Measurements from ENCODE around the gene PRKCH. TPM values are rescaled to one million over a fixed set of nuclear protein-coding genes. Genes with fewer than 3 reads are reported as not detected.
A peak's percentile ranks its signal among the peaks of the same experiment; 100 is the strongest.

The PRKCH gene
- total RNA-seq, 2 experiments from 2014 or later: 318 to 343 TPM

- Mint-ChIP-seq H3K4me3 (no peak overlapping the region), H3K4me1 (ENCODE audit: low read depth) (peaks cover 40% of the 10 kb centered on the region), H3K27ac (peak overlapping the region; percentile 36), H3K9me3 (ENCODE audit: insufficient read depth) (no peaks in the 10 kb centered on the region), H3K27me3 (ENCODE audit: low read depth) (no peaks in the 10 kb centered on the region), H3K36me3 (ENCODE audit: low read depth) (peaks cover 60% of the 10 kb centered on the region)
- CTCF ChIA-PET: interaction anchor here (0.9 to 1.6 kb wide), 3 partner anchors 9 to 349 kb away, joined by 3 to 4 read pairs (median 4); no protein-coding TSS in a partner anchor
- no peak for DNase-seq
- ATAC-seq: peak; percentile 38
- POLR2A ChIA-PET: no interaction called here
Measured at GRCh38 chr14:61488417-61489401, 167.3 kb downstream of the PRKCH start.

DNA sequence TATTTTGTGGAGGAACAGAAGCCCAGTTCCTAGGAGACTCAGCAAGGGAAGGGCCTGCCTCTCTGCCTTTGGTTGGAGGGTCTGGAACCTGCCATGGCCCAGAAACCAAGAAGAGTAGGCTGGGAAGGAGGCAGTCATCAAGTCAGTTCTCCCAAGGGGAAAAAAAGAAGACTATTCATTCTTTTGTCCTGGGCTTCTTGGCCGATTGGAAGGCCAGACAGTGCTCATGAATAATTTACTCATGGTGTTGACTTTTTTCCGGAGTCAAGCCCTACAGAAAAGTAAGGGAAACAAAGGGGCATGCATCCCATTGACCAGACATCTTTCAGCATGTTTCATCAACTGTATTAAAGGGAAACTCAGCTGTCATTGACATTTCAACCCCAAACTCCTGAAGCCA lies 168.1 kb downstream of the PRKCH start:
- CTCF ChIA-PET: interaction anchor here (0.9 to 1.6 kb wide), 3 partner anchors 9 to 348 kb away, joined by 3 to 4 read pairs (median 4); no protein-coding TSS in a partner anchor

GRCh38 chr14:61489932-61490331 lies 168.6 kb downstream of the PRKCH start:
- no peak for ATAC-seq
- no peak overlapping the region for H3K4me3 Mint-ChIP-seq
- H3K4me1 Mint-ChIP-seq (ENCODE audit: low read depth): peaks cover 35% of the 10 kb centered on the region
- H3K9me3 Mint-ChIP-seq (ENCODE audit: insufficient read depth): no peaks in the 10 kb centered on the region
- CTCF ChIA-PET: interaction anchor here (0.9 to 1.6 kb wide), 4 partner anchors 10 to 347 kb away, joined by 3 to 4 read pairs (median 4); no protein-coding TSS in a partner anchor
- H3K27me3 Mint-ChIP-seq (ENCODE audit: low read depth): no peaks in the 10 kb centered on the region
- peaks cover 58% of the 10 kb centered on the region for H3K36me3 Mint-ChIP-seq (ENCODE audit: low read depth)
- POLR2A ChIA-PET: no interaction called here
- H3K27ac Mint-ChIP-seq: peak overlapping the region; percentile 12
- DNase-seq: no peak

More for the DNA sequence above, 168.1 kb downstream of the PRKCH start:
- ATAC-seq (no peak), DNase-seq (no peak)
- Mint-ChIP-seq H3K4me3 (no peak overlapping the region), H3K27ac (peak overlapping the region; percentile 12), H3K36me3 (ENCODE audit: low read depth) (peaks cover 55% of the 10 kb centered on the region), H3K27me3 (ENCODE audit: low read depth) (no peaks in the 10 kb centered on the region), H3K9me3 (ENCODE audit: insufficient read depth) (no peaks in the 10 kb centered on the region), H3K4me1 (ENCODE audit: low read depth) (peaks cover 34% of the 10 kb centered on the region)
- POLR2A ChIA-PET: no interaction called here

GRCh38 chr14:61491224-61491623 lies 169.8 kb downstream of the PRKCH start:
- H3K4me3 Mint-ChIP-seq: no peak overlapping the region
- POLR2A ChIA-PET: no interaction called here
- CTCF ChIA-PET: interaction anchor here (1.4 to 2.7 kb wide), 3 partner anchors 12 to 19 kb away, joined by 4 to 8 read pairs (median 6); no protein-coding TSS in a partner anchor
- H3K9me3 Mint-ChIP-seq (ENCODE audit: insufficient read depth): no peaks in the 10 kb centered on the region
- no peaks in the 10 kb centered on the region for H3K27me3 Mint-ChIP-seq (ENCODE audit: low read depth)
- H3K27ac Mint-ChIP-seq: no peak overlapping the region
- H3K36me3 Mint-ChIP-seq (ENCODE audit: low read depth): peaks cover 57% of the 10 kb centered on the region
- peaks cover 26% of the 10 kb centered on the region for H3K4me1 Mint-ChIP-seq (ENCODE audit: low read depth)
- no peak for DNase-seq
- no peak for ATAC-seq

- Mint-ChIP-seq H3K9me3 (ENCODE audit: insufficient read depth) (no peaks in the 10 kb centered on the region), H3K36me3 (ENCODE audit: low read depth) (peaks cover 57% of the 10 kb centered on the region), H3K4me3 (no peak overlapping the region), H3K27ac (no peak overlapping the region), H3K4me1 (ENCODE audit: low read depth) (peaks cover 27% of the 10 kb centered on the region), H3K27me3 (ENCODE audit: low read depth) (no peaks in the 10 kb centered on the region)
- DNase-seq (no peak), ATAC-seq (no peak)
- POLR2A ChIA-PET: no interaction called here
- CTCF ChIA-PET: interaction anchor here (1.4 to 2.7 kb wide), 5 partner anchors 11 to 35 kb away, joined by 4 to 9 read pairs (median 6); no protein-coding TSS in a partner anchor
Measured at GRCh38 chr14:61491876-61492434, 170.6 kb downstream of the PRKCH start.

- no peak overlapping the region for H3K4me3 Mint-ChIP-seq
- no peak for DNase-seq
- peaks cover 26% of the 10 kb centered on the region for H3K4me1 Mint-ChIP-seq (ENCODE audit: low read depth)
- CTCF ChIA-PET: interaction anchor here (0.8 to 2.7 kb wide), 4 partner anchors 10 to 36 kb away, joined by 3 to 9 read pairs (median 6); no protein-coding TSS in a partner anchor
- POLR2A ChIA-PET: no interaction called here
- ATAC-seq: no peak
- no peaks in the 10 kb centered on the region for H3K27me3 Mint-ChIP-seq (ENCODE audit: low read depth)
- H3K27ac Mint-ChIP-seq: no peak overlapping the region
- H3K36me3 Mint-ChIP-seq (ENCODE audit: low read depth): peaks cover 57% of the 10 kb centered on the region
- H3K9me3 Mint-ChIP-seq (ENCODE audit: insufficient read depth): no peaks in the 10 kb centered on the region
Measured at GRCh38 chr14:61492474-61492873, 171.1 kb downstream of the PRKCH start.

DNA sequence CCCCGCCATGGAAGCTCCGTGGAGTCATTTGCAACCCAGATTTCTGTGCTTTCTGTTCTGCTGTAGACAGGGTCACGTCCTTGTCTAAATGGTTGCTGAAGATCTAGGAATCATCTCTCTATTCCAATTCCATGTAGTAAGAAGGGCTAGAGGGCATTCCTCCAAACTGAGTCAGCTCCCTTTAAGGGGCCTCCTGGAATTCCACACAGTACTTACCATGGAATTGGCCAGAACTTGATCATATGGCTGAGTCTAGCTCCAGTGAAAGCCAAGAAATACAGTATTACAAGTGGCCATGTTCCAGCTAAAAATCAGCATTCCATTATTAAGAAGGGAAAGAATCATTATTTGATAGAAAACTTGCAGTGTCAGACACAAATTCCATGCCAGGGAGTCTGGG lies 171.9 kb downstream of the PRKCH start:
- Mint-ChIP-seq H3K27me3 (ENCODE audit: low read depth) (no peaks in the 10 kb centered on the region), H3K36me3 (ENCODE audit: low read depth) (peaks cover 58% of the 10 kb centered on the region), H3K9me3 (ENCODE audit: insufficient read depth) (no peaks in the 10 kb centered on the region), H3K4me1 (ENCODE audit: low read depth) (peaks cover 27% of the 10 kb centered on the region), H3K4me3 (no peak overlapping the region), H3K27ac (no peak overlapping the region)
- POLR2A ChIA-PET: interaction anchor here (1.2 kb wide), 1 partner anchor 14 kb away, joined by 3 read pairs; no protein-coding TSS in a partner anchor
- DNase-seq (no peak), ATAC-seq (no peak)
- CTCF ChIA-PET: interaction anchor here (0.8 to 2.7 kb wide), 4 partner anchors 9 to 37 kb away, joined by 3 to 9 read pairs (median 6); no protein-coding TSS in a partner anchor

GRCh38 chr14:61494018-61494417 lies 172.6 kb downstream of the PRKCH start:
- DNase-seq (no peak), ATAC-seq (no peak)
- ChIA-PET POLR2A (interaction anchor here (0.5 to 1.2 kb wide), 3 partner anchors 10 to 39 kb away, joined by 3 read pairs; no protein-coding TSS in a partner anchor), CTCF (interaction anchor here (1.8 to 2.3 kb wide), 2 partner anchors 9 to 225 kb away, joined by 4 to 9 read pairs; no protein-coding TSS in a partner anchor)
- peaks cover 29% of the 10 kb centered on the region for H3K4me1 Mint-ChIP-seq (ENCODE audit: low read depth)
- no peak overlapping the region for H3K4me3 Mint-ChIP-seq
- no peak overlapping the region for H3K27ac Mint-ChIP-seq
- no peaks in the 10 kb centered on the region for H3K27me3 Mint-ChIP-seq (ENCODE audit: low read depth)
- peaks cover 58% of the 10 kb centered on the region for H3K36me3 Mint-ChIP-seq (ENCODE audit: low read depth)
- H3K9me3 Mint-ChIP-seq (ENCODE audit: insufficient read depth): no peaks in the 10 kb centered on the region

- H3K9me3 Mint-ChIP-seq (ENCODE audit: insufficient read depth): no peaks in the 10 kb centered on the region
- peaks cover 35% of the 10 kb centered on the region for H3K4me1 Mint-ChIP-seq (ENCODE audit: low read depth)
- ATAC-seq (no peak), DNase-seq (no peak)
- ChIA-PET POLR2A (interaction anchor here (1.3 kb wide), 1 partner anchor 17 kb away, joined by 3 read pairs; no protein-coding TSS in a partner anchor), CTCF (interaction anchor here (0.8 to 1.0 kb wide), 2 partner anchors 15 to 224 kb away, joined by 4 read pairs; no protein-coding TSS in a partner anchor)
- peak overlapping the region; percentile 0 for H3K27ac Mint-ChIP-seq
- H3K27me3 Mint-ChIP-seq (ENCODE audit: low read depth): no peaks in the 10 kb centered on the region
- H3K4me3 Mint-ChIP-seq: no peak overlapping the region
- peaks cover 61% of the 10 kb centered on the region for H3K36me3 Mint-ChIP-seq (ENCODE audit: low read depth)
Measured at GRCh38 chr14:61495809-61496208, 174.4 kb downstream of the PRKCH start.

DNA sequence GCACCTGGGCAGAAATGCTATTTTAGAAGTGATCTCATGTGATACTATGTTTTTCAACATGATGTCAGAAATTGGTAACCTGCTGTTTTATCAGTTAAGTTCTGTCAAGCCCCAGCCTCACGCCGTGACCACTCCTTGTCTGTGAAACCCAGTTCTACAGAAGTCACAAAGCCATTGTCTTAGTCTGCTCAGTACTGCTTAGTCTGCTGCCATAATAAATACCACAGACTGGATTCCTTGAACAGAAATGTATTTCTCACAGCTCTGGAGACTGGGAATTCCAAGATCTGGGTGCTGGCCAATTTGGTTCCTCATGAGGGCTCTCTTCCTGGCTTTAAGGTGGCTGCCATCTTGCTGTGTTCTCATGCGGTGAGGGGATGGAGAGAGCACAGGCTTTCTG lies 176.9 kb downstream of the PRKCH start:
- no peaks in the 10 kb centered on the region for H3K9me3 Mint-ChIP-seq (ENCODE audit: insufficient read depth)
- peak overlapping the region; percentile 26 for H3K27ac Mint-ChIP-seq
- ATAC-seq (no peak), DNase-seq (no peak)
- no peak overlapping the region for H3K4me3 Mint-ChIP-seq
- H3K36me3 Mint-ChIP-seq (ENCODE audit: low read depth): peaks cover 81% of the 10 kb centered on the region
- peaks cover 58% of the 10 kb centered on the region for H3K4me1 Mint-ChIP-seq (ENCODE audit: low read depth)
- ChIA-PET POLR2A (no interaction called here), CTCF (interaction anchor here (10.2 kb wide), 1 partner anchor 25 kb away, joined by 88 read pairs; no protein-coding TSS in a partner anchor)
- H3K27me3 Mint-ChIP-seq (ENCODE audit: low read depth): no peaks in the 10 kb centered on the region

DNA sequence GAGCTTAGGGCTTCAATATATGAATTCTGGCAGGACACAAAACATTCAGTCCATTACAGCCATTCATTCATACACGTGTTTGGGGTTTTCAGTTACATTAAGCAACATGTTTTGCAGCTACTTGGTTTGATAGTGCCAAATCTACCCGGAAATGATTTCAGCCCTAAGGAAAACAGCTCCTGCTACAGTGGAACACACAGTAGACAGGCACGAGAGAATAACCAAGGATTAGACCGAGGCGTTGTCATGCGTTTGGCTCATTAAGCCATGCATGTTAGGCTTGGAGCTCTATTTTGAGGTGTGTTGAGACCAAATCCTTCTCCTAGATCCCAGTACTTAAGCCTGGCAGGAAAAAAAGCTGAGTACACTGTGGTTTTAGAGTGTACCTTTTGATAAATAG lies 177.4 kb downstream of the PRKCH start:
- Mint-ChIP-seq H3K4me3 (no peak overlapping the region), H3K36me3 (ENCODE audit: low read depth) (peaks cover 87% of the 10 kb centered on the region), H3K4me1 (ENCODE audit: low read depth) (peaks cover 64% of the 10 kb centered on the region), H3K9me3 (ENCODE audit: insufficient read depth) (no peaks in the 10 kb centered on the region), H3K27me3 (ENCODE audit: low read depth) (no peaks in the 10 kb centered on the region), H3K27ac (peak overlapping the region; percentile 6)
- ATAC-seq (no peak), DNase-seq (no peak)
- CTCF ChIA-PET: interaction anchor here (1.7 to 10.2 kb wide), 2 partner anchors 25 to 338 kb away, joined by 6 to 88 read pairs; no protein-coding TSS in a partner anchor
- POLR2A ChIA-PET: no interaction called here
